H1 (cell line): Measurements from ENCODE around the gene NAA20.

ENCODE experiments used
- CHD1 ChIP-seq: IDR thresholded peaks from 2 replicates; pipeline ENCODE4 v1.6.1; 2012; ENCODE audit warnings: low read depth, low read length, improper control_type of control experiment
- EP300 ChIP-seq, 2 experiments: IDR thresholded peaks; 1 replicate in 1 of 2; 2 replicates in 1 of 2; pipeline ENCODE4 v1.6.1; 2011 to 2012; ENCODE audit warnings: low read depth in 2 of 2, low read length in 2 of 2, mild to moderate bottlenecking in 2 of 2, borderline replicate concordance in 1 of 2, inconsistent platforms in 1 of 2, moderate library complexity in 1 of 2

DNA sequence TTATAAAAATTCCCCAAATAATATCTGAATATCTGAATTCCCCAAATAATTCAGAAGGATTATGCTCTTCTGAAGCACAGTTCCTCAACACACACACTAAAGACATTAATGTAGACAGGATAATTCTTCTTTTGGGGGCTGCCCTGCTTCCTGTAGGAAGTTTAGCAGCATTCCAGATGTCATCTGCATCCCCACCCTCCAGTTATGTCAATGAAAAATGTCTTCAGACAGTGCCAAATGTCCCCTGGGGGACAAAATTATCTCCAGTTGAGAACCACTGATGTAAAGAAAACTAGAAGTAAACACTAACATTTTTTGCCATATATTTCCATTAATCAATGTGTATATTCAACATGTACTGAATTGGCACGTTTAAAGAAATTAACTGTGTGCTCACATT is 25.9 kb upstream of the NAA20 start:
- TF ChIP-seq EP300 (IDR thresholded peaks at IDR 0.05; ENCODE audit: borderline replicate concordance in 1 of 2, low read depth in 2 of 2, low read length in 2 of 2) (no peak), CHD1 (no peak)
